Calu3 (cell line): ENCODE data around the gene STOX2. TPM values are rescaled to one million over a fixed set of nuclear protein-coding genes. Genes with fewer than 3 reads are reported as not detected.

Experiments used
- BruUV-seq: library from RNA; stranded (reverse); fragments of 400-500 nt; replicated peaks from 2 replicates; lab custom pipeline; 2021; lab: Mats Ljungman, UMichigan
- CTCF ChIA-PET: fragments of 300-600 bp; sonication (Branson Sonifier 250); formaldehyde crosslinking; loops from one replicate; lab custom pipeline; 2022; ENCODE audit warnings: antibody characterized with exemption; lab: Charles Lee
- DNase-seq: peaks from one replicate; pipeline ENCODE4 v3.0.0; 2022
- H3K27ac Mint-ChIP-seq: one replicate; pipeline ENCODE4 v1.8.0; 2022; ENCODE audit warnings: mixed read lengths; ENCODE audit not compliant: unreplicated experiment
- H3K27me3 Mint-ChIP-seq: one replicate; pipeline ENCODE4 v1.8.0; 2022; ENCODE audit warnings: mixed read lengths; ENCODE audit not compliant: unreplicated experiment
- H3K36me3 Mint-ChIP-seq: one replicate; pipeline ENCODE4 v1.8.0; 2022; ENCODE audit warnings: mild to moderate bottlenecking, moderate library complexity, mixed read lengths; ENCODE audit not compliant: insufficient read depth, unreplicated experiment
- H3K4me1 Mint-ChIP-seq: one replicate; pipeline ENCODE4 v1.8.0; 2022; ENCODE audit warnings: mild to moderate bottlenecking, low read depth, mixed read lengths; ENCODE audit not compliant: unreplicated experiment
- H3K4me3 Mint-ChIP-seq: one replicate; pipeline ENCODE4 v1.8.0; 2022; ENCODE audit warnings: mild to moderate bottlenecking, low read depth, moderate library complexity, mixed read lengths; ENCODE audit not compliant: unreplicated experiment
- H3K9me3 Mint-ChIP-seq: one replicate; pipeline ENCODE4 v1.8.0; 2022; ENCODE audit warnings: low read depth, mixed read lengths; ENCODE audit not compliant: unreplicated experiment
- intact Hi-C: fragments of 100-400 bp; cut with micrococcal nuclease; formaldehyde crosslinking; loops from one replicate; pipeline ENCODE4 v1.10.0; 2022; ENCODE audit not compliant: unreplicated experiment
- total RNA-seq: library from RNA; stranded (reverse); gene quantifications from 2 replicates; pipeline ENCODE4 v1.2.3, GENCODE V29; 2022
- TF ChIP-seq, protein P1 (sequence below): fragments of 200-600 bp; IDR thresholded peaks from one replicate; pipeline ENCODE4 v1.8.0; 2022; ENCODE audit warnings: antibody characterized with exemption; ENCODE audit not compliant: unreplicated experiment

Gene STOX2
- total RNA-seq, 1 experiment from 2014 or later = 10.0 TPM

DNA sequence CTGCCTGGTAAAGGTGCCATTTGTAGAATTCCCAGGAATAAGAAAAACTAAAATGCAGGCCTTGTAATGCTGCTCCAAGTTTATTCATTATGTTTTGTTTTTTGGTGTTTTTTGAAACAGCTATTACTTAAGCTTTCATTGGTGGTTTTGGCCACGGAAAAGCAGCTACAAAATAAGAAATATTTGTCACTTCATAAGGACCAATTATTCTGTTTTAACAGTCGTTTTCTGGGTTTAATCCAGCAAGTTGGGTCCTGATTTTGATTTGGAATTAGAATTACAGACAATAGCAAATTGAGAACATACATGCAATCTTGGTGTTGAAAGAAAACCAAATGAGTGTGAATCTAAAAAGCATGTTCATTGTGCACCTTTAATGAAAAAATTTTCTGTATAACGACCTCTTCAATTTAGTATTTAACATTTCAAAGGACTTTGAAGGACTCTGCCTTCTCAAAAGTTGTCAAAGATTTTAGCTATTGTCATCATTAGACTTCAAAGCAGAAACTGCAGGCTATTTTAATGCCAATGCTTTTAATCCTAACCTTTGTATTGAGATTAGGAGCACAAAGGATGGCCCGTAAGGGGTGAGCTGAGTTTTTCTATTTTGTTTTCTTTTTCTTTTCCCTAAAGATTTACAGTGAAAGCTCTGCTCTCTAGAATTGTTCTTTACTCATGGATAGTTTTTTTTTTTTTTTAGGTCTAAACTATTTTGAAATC, 26.7 kb upstream of the STOX2 start:
- no peak overlapping the region for H3K27ac Mint-ChIP-seq

DNA sequence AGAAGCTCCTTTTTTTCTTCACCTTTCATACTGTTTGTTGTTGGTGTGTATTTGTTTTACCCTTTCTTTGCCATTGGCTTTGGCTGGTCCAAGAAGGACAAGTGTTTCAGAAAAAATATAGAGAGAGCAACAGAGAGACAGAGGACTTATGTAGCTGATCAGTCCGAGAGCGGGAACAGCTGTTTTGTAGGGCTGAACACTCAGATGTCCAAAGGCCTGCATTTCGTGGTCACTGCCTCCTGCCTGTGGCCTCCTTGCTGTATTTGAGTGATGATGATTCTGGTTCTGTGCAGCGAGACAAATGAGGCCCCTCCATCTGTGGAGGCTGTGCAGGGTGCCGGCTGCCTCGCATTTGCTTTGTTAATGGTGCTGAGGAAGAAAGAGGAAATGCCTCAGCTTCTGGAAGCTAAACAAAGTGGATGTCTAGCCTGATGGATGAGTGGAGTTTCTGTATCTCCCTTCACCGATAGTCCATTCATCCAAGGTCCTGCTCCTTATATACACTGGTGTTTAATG, 19.8 kb upstream of the STOX2 start:
- Mint-ChIP-seq H3K4me3 (no peak overlapping the region), H3K27ac (no peak overlapping the region), H3K27me3 (no peaks in the 10 kb centered on the region), H3K4me1 (no peaks in the 10 kb centered on the region), H3K36me3 (no peaks in the 10 kb centered on the region), H3K9me3 (peaks cover 2% of the 10 kb centered on the region)
- CTCF ChIA-PET = no interaction called here
- intact Hi-C loops = no loop called here
- no TSS peak for BruUV-seq
- TF ChIP-seq, protein P1, sequence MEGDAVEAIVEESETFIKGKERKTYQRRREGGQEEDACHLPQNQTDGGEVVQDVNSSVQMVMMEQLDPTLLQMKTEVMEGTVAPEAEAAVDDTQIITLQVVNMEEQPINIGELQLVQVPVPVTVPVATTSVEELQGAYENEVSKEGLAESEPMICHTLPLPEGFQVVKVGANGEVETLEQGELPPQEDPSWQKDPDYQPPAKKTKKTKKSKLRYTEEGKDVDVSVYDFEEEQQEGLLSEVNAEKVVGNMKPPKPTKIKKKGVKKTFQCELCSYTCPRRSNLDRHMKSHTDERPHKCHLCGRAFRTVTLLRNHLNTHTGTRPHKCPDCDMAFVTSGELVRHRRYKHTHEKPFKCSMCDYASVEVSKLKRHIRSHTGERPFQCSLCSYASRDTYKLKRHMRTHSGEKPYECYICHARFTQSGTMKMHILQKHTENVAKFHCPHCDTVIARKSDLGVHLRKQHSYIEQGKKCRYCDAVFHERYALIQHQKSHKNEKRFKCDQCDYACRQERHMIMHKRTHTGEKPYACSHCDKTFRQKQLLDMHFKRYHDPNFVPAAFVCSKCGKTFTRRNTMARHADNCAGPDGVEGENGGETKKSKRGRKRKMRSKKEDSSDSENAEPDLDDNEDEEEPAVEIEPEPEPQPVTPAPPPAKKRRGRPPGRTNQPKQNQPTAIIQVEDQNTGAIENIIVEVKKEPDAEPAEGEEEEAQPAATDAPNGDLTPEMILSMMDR = no peak
- DNase-seq = no peak

More for the DNA sequence above, 26.7 kb upstream of the STOX2 start:
- H3K36me3 Mint-ChIP-seq = peaks cover 6% of the 10 kb centered on the region
- CTCF ChIA-PET = interaction anchor here (1.1 kb wide), 1 partner anchor 9 kb away, joined by 5 read pairs; no protein-coding TSS in a partner anchor
- no peaks in the 10 kb centered on the region for H3K27me3 Mint-ChIP-seq
- no TSS peak for BruUV-seq
- peaks cover 13% of the 10 kb centered on the region for H3K4me1 Mint-ChIP-seq
- H3K9me3 Mint-ChIP-seq = no peaks in the 10 kb centered on the region
- intact Hi-C loops = no loop called here
- no peak for DNase-seq
- TF ChIP-seq, protein P1 = no peak
- no peak overlapping the region for H3K4me3 Mint-ChIP-seq

DNA sequence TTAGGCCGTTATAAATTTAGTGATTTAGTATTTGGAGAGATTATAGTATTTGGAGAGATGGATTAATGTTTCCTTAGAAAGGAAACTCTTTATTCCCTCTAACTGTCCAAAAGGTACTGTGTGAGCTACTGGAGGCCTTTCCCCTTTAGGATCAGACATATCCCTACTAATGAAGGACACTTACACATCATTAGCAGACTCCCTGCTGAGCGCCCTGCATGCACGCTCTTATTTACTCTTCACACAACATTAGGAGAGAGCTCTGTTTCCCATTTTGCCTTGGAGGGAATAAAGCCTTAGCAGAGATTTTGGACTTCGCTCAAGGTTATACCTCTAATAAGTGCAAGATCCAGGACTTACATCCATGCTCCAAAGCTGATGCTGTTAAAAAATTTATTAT, 17.8 kb upstream of the STOX2 start:
- no peak overlapping the region for H3K4me3 Mint-ChIP-seq
- BruUV-seq = no TSS peak
- H3K36me3 Mint-ChIP-seq = no peaks in the 10 kb centered on the region
- H3K27ac Mint-ChIP-seq = no peak overlapping the region
- no peak for DNase-seq
- TF ChIP-seq, protein P1 = no peak
- intact Hi-C loops = no loop called here
- no peaks in the 10 kb centered on the region for H3K4me1 Mint-ChIP-seq
- peaks cover 2% of the 10 kb centered on the region for H3K9me3 Mint-ChIP-seq
- no peaks in the 10 kb centered on the region for H3K27me3 Mint-ChIP-seq
- CTCF ChIA-PET = no interaction called here

DNA sequence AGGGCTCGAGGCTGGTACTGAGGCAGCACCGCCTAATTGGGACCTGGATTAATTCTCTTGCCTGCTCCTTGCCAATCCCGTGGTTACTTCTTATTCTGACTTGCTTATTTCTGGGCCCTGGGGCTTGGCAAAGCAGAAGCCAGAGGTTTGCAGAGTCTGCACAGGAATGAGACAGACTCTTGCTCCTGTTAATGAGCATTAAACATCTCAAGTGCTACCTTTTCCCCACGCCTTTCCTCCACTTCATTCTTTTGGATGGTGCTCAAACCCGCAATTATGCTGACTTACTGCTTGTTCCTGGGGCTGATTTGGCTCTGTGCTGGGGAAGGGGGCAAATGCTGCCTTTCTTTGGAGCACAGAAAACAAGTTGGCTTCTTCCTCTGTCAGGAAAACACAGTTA, 16.5 kb upstream of the STOX2 start:
- intact Hi-C loops = no loop called here
- H3K36me3 Mint-ChIP-seq = no peaks in the 10 kb centered on the region
- no peak for DNase-seq
- no peaks in the 10 kb centered on the region for H3K4me1 Mint-ChIP-seq
- H3K9me3 Mint-ChIP-seq = peaks cover 2% of the 10 kb centered on the region
- BruUV-seq = no TSS peak
- no peak overlapping the region for H3K27ac Mint-ChIP-seq
- CTCF ChIA-PET = no interaction called here
- TF ChIP-seq, protein P1 = no peak
- no peaks in the 10 kb centered on the region for H3K27me3 Mint-ChIP-seq
- no peak overlapping the region for H3K4me3 Mint-ChIP-seq
